Activated CD4-positive, alpha-beta memory T cell treated with anti-CD3 and anti-CD28 coated beads for 36 hours (primary cell): ENCODE data around the gene NME7. TPM values are rescaled to one million over a fixed set of nuclear protein-coding genes. Genes with fewer than 3 reads are reported as not detected.

Experiments
- CTCF ChIA-PET: fragments of 350-600 bp; sonication (Branson Sonifier 250); formaldehyde crosslinking; loops from one replicate; lab custom pipeline; 2021; ENCODE audit warnings: antibody characterized with exemption, inconsistent platforms; lab: Charles Lee
- POLR2A ChIA-PET: fragments of 350-600 bp; sonication (Branson Sonifier 250); formaldehyde crosslinking; loops from one replicate; lab custom pipeline; 2021; ENCODE audit warnings: antibody characterized with exemption; lab: Charles Lee
- DNase-seq: peaks from one replicate; pipeline ENCODE4 v3.0.0-alpha.2; 2020
- H3K27ac Mint-ChIP-seq: one replicate; pipeline ENCODE4 v1.8.0; 2021; ENCODE audit warnings: mixed read lengths
- H3K27me3 Mint-ChIP-seq: one replicate; pipeline ENCODE4 v1.8.0; 2021; ENCODE audit warnings: mixed read lengths
- H3K36me3 Mint-ChIP-seq: one replicate; pipeline ENCODE4 v1.8.0; 2021; ENCODE audit warnings: mixed read lengths
- H3K4me1 Mint-ChIP-seq: one replicate; pipeline ENCODE4 v1.8.0; 2021; ENCODE audit warnings: low read depth, mixed read lengths
- H3K4me3 Mint-ChIP-seq: one replicate; pipeline ENCODE4 v1.8.0; 2021; ENCODE audit warnings: mild to moderate bottlenecking, mixed read lengths
- H3K9me3 Mint-ChIP-seq: one replicate; pipeline ENCODE4 v1.8.0; 2021; ENCODE audit warnings: mixed read lengths
- intact Hi-C: fragments of 100-400 bp; cut with micrococcal nuclease; formaldehyde crosslinking; loops from one replicate; pipeline ENCODE4 v1.15.1; 2023
- total RNA-seq, 2 experiments: library from RNA; stranded (reverse); gene quantifications; one replicate each; pipeline ENCODE4 v1.2.3, GENCODE V29; 2021

The NME7 gene
- total RNA-seq, 2 experiments from 2014 or later: 12.9 to 15.9 TPM

GRCh38 chr1:169250795-169251194, 116.8 kb downstream of the NME7 start:
- intact Hi-C loops: no loop called here
- H3K9me3 Mint-ChIP-seq: peaks cover 2% of the 10 kb centered on the region
- H3K4me3 Mint-ChIP-seq: no peak overlapping the region
- H3K4me1 Mint-ChIP-seq: no peaks in the 10 kb centered on the region
- H3K27ac Mint-ChIP-seq: no peak overlapping the region
- no peak for DNase-seq
- CTCF ChIA-PET: no interaction called here
- no peaks in the 10 kb centered on the region for H3K27me3 Mint-ChIP-seq
- H3K36me3 Mint-ChIP-seq: no peaks in the 10 kb centered on the region
- POLR2A ChIA-PET: no interaction called here

DNA sequence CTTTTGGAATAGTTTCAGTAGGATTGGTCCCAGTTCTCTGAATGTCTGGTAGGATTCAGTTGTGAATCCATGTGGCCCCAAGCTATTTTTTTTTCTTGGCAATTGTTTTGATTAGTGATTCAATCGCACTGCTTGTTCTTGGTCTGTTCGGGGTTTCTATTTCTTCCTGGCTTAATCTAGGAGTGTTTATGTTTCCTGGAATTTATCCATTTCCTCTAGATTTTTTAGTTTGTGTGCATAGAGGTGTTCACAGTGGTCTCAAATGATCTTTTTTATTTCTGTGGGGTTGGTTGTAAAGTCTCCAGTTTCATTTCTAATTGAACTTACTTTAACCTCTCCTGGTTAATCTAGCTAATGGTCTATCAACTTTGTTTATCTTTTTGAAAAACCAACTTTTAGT, 117.6 kb downstream of the NME7 start:
- H3K4me3 Mint-ChIP-seq: no peak overlapping the region
- POLR2A ChIA-PET: no interaction called here
- intact Hi-C loops: no loop called here
- no peaks in the 10 kb centered on the region for H3K27me3 Mint-ChIP-seq
- peaks cover 2% of the 10 kb centered on the region for H3K9me3 Mint-ChIP-seq
- CTCF ChIA-PET: no interaction called here
- H3K27ac Mint-ChIP-seq: no peak overlapping the region
- H3K36me3 Mint-ChIP-seq: no peaks in the 10 kb centered on the region
- no peak for DNase-seq
- H3K4me1 Mint-ChIP-seq: no peaks in the 10 kb centered on the region

DNA sequence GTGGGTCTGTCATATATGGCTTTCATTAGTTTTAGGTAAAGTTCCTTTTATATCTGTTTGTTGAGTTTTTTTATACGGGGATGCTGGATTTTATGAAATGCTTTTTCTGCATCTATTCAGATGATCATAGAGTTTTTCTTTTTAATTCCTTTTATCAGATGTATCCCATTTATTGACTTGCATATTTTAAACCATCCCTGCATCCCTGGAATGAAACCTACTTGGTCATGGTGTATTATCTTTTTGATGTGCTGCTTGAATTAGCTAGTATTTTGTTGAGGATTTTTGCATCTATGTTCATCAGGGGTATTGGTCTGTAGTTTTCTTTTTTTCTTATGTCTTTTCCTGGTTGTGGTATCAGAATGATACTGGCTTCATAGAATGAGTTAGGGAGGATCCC, 118.0 kb downstream of the NME7 start:
- no peak for DNase-seq
- ChIA-PET CTCF (no interaction called here), POLR2A (no interaction called here)
- Mint-ChIP-seq H3K27me3 (no peaks in the 10 kb centered on the region), H3K9me3 (peaks cover 2% of the 10 kb centered on the region), H3K4me1 (no peaks in the 10 kb centered on the region), H3K36me3 (no peaks in the 10 kb centered on the region), H3K4me3 (no peak overlapping the region), H3K27ac (no peak overlapping the region)
- intact Hi-C loops: no loop called here

DNA sequence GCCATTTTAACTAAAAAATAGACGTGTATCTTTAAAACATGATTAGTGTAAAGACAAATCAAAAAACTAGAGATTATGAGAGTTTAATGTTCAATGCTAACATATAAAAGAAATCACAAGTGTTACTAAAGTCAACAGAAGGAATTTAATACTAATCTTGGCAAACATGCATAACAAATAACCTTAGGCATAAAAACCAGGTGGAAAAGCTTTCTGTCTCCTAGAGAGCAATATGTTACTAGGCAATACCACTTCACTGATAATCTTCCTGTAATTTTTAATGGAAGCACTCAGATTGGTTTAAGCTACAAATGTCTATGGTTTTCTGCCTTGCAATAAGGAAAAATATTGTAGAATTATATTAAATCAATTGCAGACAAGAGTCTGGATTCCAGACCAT, 121.9 kb downstream of the NME7 start:
- POLR2A ChIA-PET: no interaction called here
- no peaks in the 10 kb centered on the region for H3K4me1 Mint-ChIP-seq
- no peaks in the 10 kb centered on the region for H3K36me3 Mint-ChIP-seq
- H3K9me3 Mint-ChIP-seq: no peaks in the 10 kb centered on the region
- CTCF ChIA-PET: no interaction called here
- DNase-seq: no peak
- H3K4me3 Mint-ChIP-seq: no peak overlapping the region
- no peak overlapping the region for H3K27ac Mint-ChIP-seq
- intact Hi-C loops: no loop called here
- H3K27me3 Mint-ChIP-seq: no peaks in the 10 kb centered on the region

DNA sequence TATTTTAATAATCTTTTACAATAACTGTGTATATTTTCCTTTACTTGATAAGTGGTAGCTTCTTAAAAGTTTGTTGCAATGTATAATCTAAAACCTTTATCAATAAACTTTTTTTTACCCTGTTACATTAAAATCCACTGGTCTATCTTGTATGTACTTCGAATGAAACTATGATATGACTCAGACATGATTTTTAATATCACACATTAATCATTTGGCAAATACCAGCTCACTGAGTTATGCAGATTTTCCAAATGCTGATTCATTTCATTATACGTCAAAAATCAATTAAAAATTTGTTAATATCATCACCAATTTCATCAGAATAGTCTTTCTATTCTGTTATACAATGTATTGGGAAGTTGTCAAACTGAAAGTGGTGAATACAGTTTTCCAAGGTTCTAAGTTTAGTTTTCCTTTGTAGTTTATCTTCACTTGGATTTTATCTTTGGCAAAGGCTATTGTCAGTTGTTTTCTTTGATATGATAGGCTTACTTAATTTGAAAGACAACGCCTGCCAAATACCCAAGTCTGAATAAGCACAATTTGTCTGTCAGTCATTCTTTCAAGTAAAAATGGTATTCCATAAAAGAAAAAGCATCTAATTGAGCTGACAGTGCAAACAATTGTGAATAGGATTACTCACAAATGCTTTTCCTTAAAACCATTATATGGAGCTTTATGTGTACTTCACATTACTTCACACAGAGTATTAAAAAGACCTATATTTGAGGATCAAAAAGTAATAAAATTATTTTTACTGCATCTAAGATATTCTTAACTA, 127.0 kb downstream of the NME7 start:
- no peaks in the 10 kb centered on the region for H3K27me3 Mint-ChIP-seq
- no peaks in the 10 kb centered on the region for H3K9me3 Mint-ChIP-seq
- no peak overlapping the region for H3K27ac Mint-ChIP-seq
- peaks cover 2% of the 10 kb centered on the region for H3K4me1 Mint-ChIP-seq
- peaks cover 3% of the 10 kb centered on the region for H3K36me3 Mint-ChIP-seq
- ChIA-PET CTCF (no interaction called here), POLR2A (no interaction called here)
- H3K4me3 Mint-ChIP-seq: no peak overlapping the region
- intact Hi-C loops: no loop called here
- no peak for DNase-seq

GRCh38 chr1:169236880-169237279, 130.7 kb downstream of the NME7 start:
- ChIA-PET CTCF (no interaction called here), POLR2A (no interaction called here)
- no peaks in the 10 kb centered on the region for H3K27me3 Mint-ChIP-seq
- intact Hi-C loops: no loop called here
- no peak overlapping the region for H3K27ac Mint-ChIP-seq
- no peak overlapping the region for H3K4me3 Mint-ChIP-seq
- H3K4me1 Mint-ChIP-seq: peaks cover 2% of the 10 kb centered on the region
- no peaks in the 10 kb centered on the region for H3K9me3 Mint-ChIP-seq
- no peak for DNase-seq
- peaks cover 8% of the 10 kb centered on the region for H3K36me3 Mint-ChIP-seq

GRCh38 chr1:169236143-169236542, 131.5 kb downstream of the NME7 start:
- H3K4me3 Mint-ChIP-seq: no peak overlapping the region
- H3K9me3 Mint-ChIP-seq: no peaks in the 10 kb centered on the region
- H3K4me1 Mint-ChIP-seq: peaks cover 2% of the 10 kb centered on the region
- intact Hi-C loops: no loop called here
- no peak overlapping the region for H3K27ac Mint-ChIP-seq
- no peak for DNase-seq
- POLR2A ChIA-PET: no interaction called here
- H3K27me3 Mint-ChIP-seq: no peaks in the 10 kb centered on the region
- H3K36me3 Mint-ChIP-seq: peaks cover 8% of the 10 kb centered on the region
- CTCF ChIA-PET: no interaction called here

- Mint-ChIP-seq H3K4me3 (no peak overlapping the region), H3K9me3 (no peaks in the 10 kb centered on the region), H3K27ac (no peak overlapping the region), H3K27me3 (no peaks in the 10 kb centered on the region), H3K4me1 (peaks cover 2% of the 10 kb centered on the region), H3K36me3 (peaks cover 10% of the 10 kb centered on the region)
- intact Hi-C loops: no loop called here
- POLR2A ChIA-PET: no interaction called here
- no peak for DNase-seq
- CTCF ChIA-PET: no interaction called here
Observed at GRCh38 chr1:169235568-169235967, 132.0 kb downstream of the NME7 start.

DNA sequence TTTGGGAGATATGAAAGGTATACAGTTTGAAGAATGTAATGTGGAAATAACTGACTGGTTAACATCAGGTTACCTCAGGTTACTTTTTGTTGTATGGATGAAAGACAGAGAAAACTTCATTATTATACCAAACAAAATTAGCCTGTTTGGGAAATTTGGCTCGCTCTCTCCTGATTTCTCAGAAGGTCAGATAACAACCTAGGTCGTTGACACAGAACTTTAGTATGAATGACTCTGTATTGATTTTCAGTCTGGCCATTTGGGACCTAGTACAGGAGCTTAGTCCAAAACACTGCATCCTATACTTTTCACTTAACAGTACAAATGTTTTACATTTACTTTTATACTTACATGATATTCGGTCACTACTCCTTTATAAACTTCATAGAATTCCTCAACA, 132.8 kb downstream of the NME7 start:
- H3K4me3 Mint-ChIP-seq: no peak overlapping the region
- no peak overlapping the region for H3K27ac Mint-ChIP-seq
- no peaks in the 10 kb centered on the region for H3K9me3 Mint-ChIP-seq
- H3K36me3 Mint-ChIP-seq: peaks cover 10% of the 10 kb centered on the region
- intact Hi-C loops: no loop called here
- no peaks in the 10 kb centered on the region for H3K27me3 Mint-ChIP-seq
- CTCF ChIA-PET: no interaction called here
- no peak for DNase-seq
- POLR2A ChIA-PET: no interaction called here
- peaks cover 2% of the 10 kb centered on the region for H3K4me1 Mint-ChIP-seq

GRCh38 chr1:169217636-169218035, 150.0 kb downstream of the NME7 start:
- CTCF ChIA-PET: no interaction called here
- intact Hi-C loops: no loop called here
- Mint-ChIP-seq H3K27ac (no peak overlapping the region), H3K9me3 (no peaks in the 10 kb centered on the region), H3K4me3 (no peak overlapping the region), H3K4me1 (no peaks in the 10 kb centered on the region), H3K27me3 (no peaks in the 10 kb centered on the region), H3K36me3 (peaks cover 2% of the 10 kb centered on the region)
- POLR2A ChIA-PET: no interaction called here
- DNase-seq: no peak

DNA sequence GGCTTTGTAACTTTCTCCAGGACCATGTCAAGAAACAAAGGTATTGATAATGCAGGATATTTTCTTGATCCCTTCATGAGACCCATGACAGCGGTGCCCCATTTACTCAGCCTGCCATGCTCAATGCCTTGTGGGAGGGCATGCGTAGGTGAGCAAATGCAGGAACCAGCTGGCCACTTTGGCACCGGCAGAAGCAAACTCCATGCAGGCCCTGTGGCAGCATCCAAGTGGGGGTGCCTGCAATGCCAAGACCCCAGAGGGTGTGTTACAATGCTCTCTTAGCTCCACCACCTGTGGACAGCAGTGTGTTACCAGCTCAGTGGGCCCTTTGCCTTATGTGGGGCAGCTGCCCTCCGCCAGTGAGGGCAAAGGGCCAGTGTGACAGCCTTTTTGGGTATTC, 153.0 kb downstream of the NME7 start:
- Mint-ChIP-seq H3K27ac (no peak overlapping the region), H3K27me3 (no peaks in the 10 kb centered on the region), H3K4me1 (no peaks in the 10 kb centered on the region), H3K36me3 (peaks cover 2% of the 10 kb centered on the region), H3K9me3 (no peaks in the 10 kb centered on the region), H3K4me3 (no peak overlapping the region)
- ChIA-PET POLR2A (no interaction called here), CTCF (no interaction called here)
- intact Hi-C loops: no loop called here
- DNase-seq: no peak

- peaks cover 2% of the 10 kb centered on the region for H3K36me3 Mint-ChIP-seq
- no peak overlapping the region for H3K4me3 Mint-ChIP-seq
- intact Hi-C loops: no loop called here
Observed at GRCh38 chr1:169212088-169212487, 155.5 kb downstream of the NME7 start.

GRCh38 chr1:169207797-169208520, 159.6 kb downstream of the NME7 start:
- intact Hi-C loops: no loop called here
- H3K27ac Mint-ChIP-seq: no peak overlapping the region
- H3K9me3 Mint-ChIP-seq: no peaks in the 10 kb centered on the region
- H3K27me3 Mint-ChIP-seq: no peaks in the 10 kb centered on the region
- no peak overlapping the region for H3K4me3 Mint-ChIP-seq
- no peaks in the 10 kb centered on the region for H3K4me1 Mint-ChIP-seq
- H3K36me3 Mint-ChIP-seq: no peaks in the 10 kb centered on the region
- ChIA-PET CTCF (no interaction called here), POLR2A (no interaction called here)
- no peak for DNase-seq

More at GRCh38 chr1:169212088-169212487, 155.5 kb downstream of the NME7 start:
- DNase-seq: no peak
- Mint-ChIP-seq H3K27me3 (no peaks in the 10 kb centered on the region), H3K4me1 (no peaks in the 10 kb centered on the region), H3K27ac (no peak overlapping the region), H3K9me3 (no peaks in the 10 kb centered on the region)
- CTCF ChIA-PET: no interaction called here
- POLR2A ChIA-PET: no interaction called here
